ENCODE data around the gene SLC9A7. TPM values are rescaled to one million over a fixed set of nuclear protein-coding genes. Genes with fewer than 3 reads are reported as not detected.

The SLC9A7 gene
- total and polyA plus RNA-seq, 2 of the 13 experiments (the other 11 are each of a cell fraction or from before 2014, with no cell fraction given): 5.8 to 7.2 TPM

DNA sequence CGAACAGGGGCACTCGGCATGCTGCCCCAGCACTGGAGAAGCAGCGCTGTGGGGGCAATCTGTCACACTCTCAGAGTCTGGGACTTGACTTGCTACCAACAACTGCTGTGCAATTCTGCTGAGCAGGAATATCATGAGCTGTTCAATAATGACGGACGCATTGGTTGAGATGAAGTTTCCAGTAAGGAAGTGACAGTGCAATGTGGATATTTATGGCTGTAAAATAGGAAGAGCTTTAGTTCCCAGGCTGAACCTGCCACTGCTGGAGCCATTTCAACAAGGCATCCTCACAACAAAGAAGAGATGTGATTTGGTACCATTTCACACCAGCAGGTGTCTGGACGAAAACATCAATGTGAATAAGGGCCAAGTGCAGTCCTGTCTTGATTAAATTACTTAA is 161.1 kb downstream of the SLC9A7 start:
- Histone ChIP-seq H2AFZ (ENCODE audit: low read length) (no peak overlapping the region), H3K4me3 (replicated peaks in 1 of 3; ENCODE audit: insufficient read depth in 1 of 3, low read depth in 2 of 3, low read length in 3 of 3) (no peak overlapping the region), H3K27ac (ENCODE audit: extremely low read length, insufficient read depth, low read length) (no peak overlapping the region), H3K79me2 (ENCODE audit: insufficient read depth, low read length) (no peaks in the 10 kb centered on the region), H3K36me3 (replicated peaks in 1 of 2; ENCODE audit: control insufficient read depth in 1 of 2, insufficient read depth in 2 of 2, low read length in 2 of 2) (no peaks in the 10 kb centered on the region; a peak in 1 of 5 replicates), H3K4me2 (ENCODE audit: low read depth, low read length) (no peak overlapping the region), H3K9ac (ENCODE audit: insufficient read depth, low read depth, low read length) (no peak overlapping the region), H3K27me3 (ENCODE audit: control insufficient read depth in 1 of 2, insufficient read depth in 2 of 2, low read length in 2 of 2) (no peaks in the 10 kb centered on the region), H3K4me1 (ENCODE audit: insufficient read depth, low read length) (no peaks in the 10 kb centered on the region), H3K9me3 (ENCODE audit: low read length) (no peaks in the 10 kb centered on the region), H4K20me1 (ENCODE audit: insufficient read depth, low read length) (no peaks in the 10 kb centered on the region)
- no TSS peak for BruUV-seq (replicated peaks)
- ChIA-PET CTCF (ENCODE audit: low intra/inter-chr PET ratio, low total read pairs) (no interaction called here), POLR2A (no interaction called here)
- in situ Hi-C loops (cut with HindIII; ENCODE audit: extremely low pct_ligation_motif_present, low pct_unique_long_range_greater_than_20kb): no loop called here
- DNase-seq (ENCODE audit: low spot score) (no peak), FAIRE-seq (no peak), ATAC-seq (no peak)
- intact Hi-C loops (cut with micrococcal nuclease; ENCODE audit: unreplicated experiment): no loop called here
- WGBS (ENCODE audit: low lambda C conversion rate): 100% methylated on average over 3 of the region's 6 CpGs
- TF ChIP-seq KDM5B (CRISPR knock-in tag; IDR thresholded peaks at IDR 0.05; ENCODE audit: borderline replicate concordance) (no peak), ZNF12 (CRISPR knock-in tag; IDR thresholded peaks at IDR 0.05) (no peak), ZNF678 (CRISPR knock-in tag; IDR thresholded peaks at IDR 0.05) (no peak), ZNF280B (CRISPR knock-in tag; IDR thresholded peaks at IDR 0.05; ENCODE audit: borderline replicate concordance) (no peak), ZFP90 (CRISPR knock-in tag; IDR thresholded peaks at IDR 0.05; ENCODE audit: borderline replicate concordance) (no peak), HOXA7 (CRISPR knock-in tag; IDR thresholded peaks at IDR 0.05) (no peak), SMAD1 (CRISPR knock-in tag; IDR thresholded peaks at IDR 0.05; ENCODE audit: borderline replicate concordance, low read depth) (no peak), NFAT5 (CRISPR knock-in tag; IDR thresholded peaks at IDR 0.05) (no peak), ISX (CRISPR knock-in tag; conservative IDR thresholded peaks at IDR 0.05) (no peak), ZBTB34 (CRISPR knock-in tag; IDR thresholded peaks at IDR 0.05) (no peak), ISL2 (CRISPR knock-in tag; IDR thresholded peaks at IDR 0.05) (no peak), SRF (IDR thresholded peaks at IDR 0.05; ENCODE audit: low read depth, low read length) (no peak), ZMAT3 (CRISPR knock-in tag; conservative IDR thresholded peaks at IDR 0.05) (no peak), MBD4 (IDR thresholded peaks at IDR 0.05; ENCODE audit: borderline replicate concordance, low read length) (no peak)
- TF ChIP-seq, protein P1, sequence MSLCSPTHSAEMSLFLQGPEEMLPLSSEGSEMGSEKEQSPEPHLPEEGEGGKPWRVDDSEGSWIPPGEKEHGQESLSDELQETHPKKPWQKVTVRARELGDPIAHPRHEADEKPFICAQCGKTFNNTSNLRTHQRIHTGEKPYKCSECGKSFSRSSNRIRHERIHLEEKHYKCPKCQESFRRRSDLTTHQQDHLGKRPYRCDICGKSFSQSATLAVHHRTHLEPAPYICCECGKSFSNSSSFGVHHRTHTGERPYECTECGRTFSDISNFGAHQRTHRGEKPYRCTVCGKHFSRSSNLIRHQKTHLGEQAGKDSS (CRISPR knock-in tag; IDR thresholded peaks at IDR 0.05; ENCODE audit: borderline replicate concordance, low read depth): no peak

Measured in HepG2 (cell line).